Measurements from ENCODE around the gene RNU1-1. TPM values are rescaled to one million over a fixed set of nuclear protein-coding genes. Genes with fewer than 3 reads are reported as not detected.
"Not testable (repeated sequence)": the region's sequence is repeated elsewhere in the genome, so short reads cannot be mapped to it uniquely, and the experiment has no call there.

RNU1-1 gene
- polyA plus RNA-seq, 1 donor: not detected

- DNase-seq (ENCODE audit: low read depth): not testable (repeated sequence)
These were observed 20.4 kb downstream of the RNU1-1 start for GRCh38 chr1:16493731-16494130.

GRCh38 chr1:16492937-16493336 lies 21.1 kb downstream of the RNU1-1 start:
- not testable (repeated sequence) for DNase-seq (ENCODE audit: low read depth)

GRCh38 chr1:16491056-16491675 lies 22.9 kb downstream of the RNU1-1 start:
- no peak for DNase-seq (ENCODE audit: low read depth)

- not testable (repeated sequence) for DNase-seq (ENCODE audit: low read depth)
These were observed 24.7 kb downstream of the RNU1-1 start for GRCh38 chr1:16489195-16489880.

GRCh38 chr1:16487011-16487410 lies 27.1 kb downstream of the RNU1-1 start:
- not testable (repeated sequence) for DNase-seq (ENCODE audit: low read depth)

GRCh38 chr1:16486316-16486715 lies 27.8 kb downstream of the RNU1-1 start:
- not testable (repeated sequence) for DNase-seq (ENCODE audit: low read depth)

GRCh38 chr1:16484931-16485330 lies 29.2 kb downstream of the RNU1-1 start:
- no peak for DNase-seq (ENCODE audit: low read depth)

GRCh38 chr1:16484501-16484835 lies 29.6 kb downstream of the RNU1-1 start:
- no peak for DNase-seq (ENCODE audit: low read depth)

GRCh38 chr1:16483639-16484500 lies 30.2 kb downstream of the RNU1-1 start:
- DNase-seq (ENCODE audit: low read depth): not testable (repeated sequence)

- DNase-seq (ENCODE audit: low read depth): not testable (repeated sequence)
These were observed 30.9 kb downstream of the RNU1-1 start for GRCh38 chr1:16483146-16483545.

GRCh38 chr1:16478091-16478490 lies 36.0 kb downstream of the RNU1-1 start:
- no peak for DNase-seq (ENCODE audit: low read depth)

GRCh38 chr1:16475771-16476770 lies 38.0 kb downstream of the RNU1-1 start:
- DNase-seq (ENCODE audit: low read depth): not testable (repeated sequence)

GRCh38 chr1:16474891-16475290 lies 39.2 kb downstream of the RNU1-1 start:
- not testable (repeated sequence) for DNase-seq (ENCODE audit: low read depth)

GRCh38 chr1:16474166-16474800 lies 39.8 kb downstream of the RNU1-1 start:
- no peak for DNase-seq (ENCODE audit: low read depth)

- no peak for DNase-seq (ENCODE audit: low read depth)
These were observed 45.5 kb downstream of the RNU1-1 start for GRCh38 chr1:16468558-16468957.

- no peak for DNase-seq (ENCODE audit: low read depth)
These were observed 49.0 kb downstream of the RNU1-1 start for GRCh38 chr1:16464917-16465625.

Measured in forelimb muscle (tissue), 1 donor.